PC-3 (cell line): Measurements from ENCODE around the gene STAT3.
"Not testable (repeated sequence)": the region's sequence is repeated elsewhere in the genome, so short reads cannot be mapped to it uniquely, and the experiment has no call there.

Source experiments
- CTCF ChIP-seq: fragments of 300-600 bp; sonication (generic); conservative IDR thresholded peaks from 2 replicates; pipeline ENCODE4 v1.5.1; 2017; ENCODE audit warnings: antibody characterized with exemption, low read depth, mild to moderate bottlenecking, low read length
- EZH2 ChIP-seq: fragments of 300-600 bp; sonication (generic); IDR thresholded peaks from one replicate; pipeline ENCODE4 v1.6.1; 2017; ENCODE audit warnings: antibody characterized with exemption, mild to moderate bottlenecking, low read length; ENCODE audit not compliant: unreplicated experiment

GRCh38 chr17:42368310-42368709, 19.9 kb downstream of the STAT3 start:
- not testable (repeated sequence) for TF ChIP-seq CTCF, EZH2
